T-helper 1 cell treated with Interleukin-12 subunit alpha and Interleukin-12 subunit beta and Interleukin-4 antibody, amounts not matched to agents 30 ng/mL and 1 ng/mL, for 36 hours (primary cell): ENCODE results near the gene EIF2S3B. TPM values are rescaled to one million over a fixed set of nuclear protein-coding genes. Genes with fewer than 3 reads are reported as not detected.

Experiments used
- intact Hi-C: fragments of 100-400 bp; cut with micrococcal nuclease; formaldehyde crosslinking; loops from one replicate; pipeline ENCODE4 v1.15.1; 2024
- total RNA-seq: library from RNA; stranded (reverse); gene quantifications from 2 replicates; pipeline ENCODE4 v1.2.3, GENCODE V29; 2022

EIF2S3B gene
- total RNA-seq, 1 donor from 2014 or later, result 0.66 TPM

- intact Hi-C loops, result no loop called here
Measured at GRCh38 chr12:10554228-10554755, 48.6 kb downstream of the EIF2S3B start.

DNA sequence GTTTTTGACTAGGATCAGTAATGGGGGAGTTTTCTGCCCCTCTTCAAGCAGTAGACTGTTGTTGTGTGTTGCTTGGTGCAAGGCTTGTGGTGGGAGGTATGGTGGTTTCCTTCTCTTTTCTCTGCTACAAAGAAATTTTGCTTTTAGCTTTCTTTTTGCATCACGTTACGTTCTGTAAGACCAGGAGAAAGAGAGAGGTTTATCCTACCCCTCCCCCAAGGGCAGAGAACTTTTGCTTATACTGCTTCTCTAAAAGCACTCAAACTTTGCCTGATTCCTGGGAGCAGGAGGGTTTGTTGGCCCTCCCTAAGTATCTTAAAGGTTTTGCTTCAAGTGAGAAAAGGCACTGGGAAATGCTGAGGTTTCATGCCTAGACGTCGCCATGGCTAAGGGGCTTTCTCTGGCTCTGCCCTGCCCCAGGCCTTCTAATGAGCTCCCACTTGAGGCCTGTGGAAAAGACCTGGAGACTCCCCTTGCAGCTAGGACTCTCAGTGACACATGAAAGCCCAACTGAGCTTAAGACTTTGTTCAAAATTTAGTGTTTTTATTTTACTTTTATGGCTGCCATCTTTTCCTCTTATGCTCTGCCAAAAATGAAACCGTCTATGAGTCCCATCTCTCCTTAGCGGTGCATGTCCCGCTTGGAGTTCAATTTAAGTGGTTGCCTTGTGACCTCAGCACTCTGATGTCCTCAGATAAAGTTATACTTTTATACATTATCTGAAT lies 49.2 kb downstream of the EIF2S3B start:
- intact Hi-C loops, result no loop called here

DNA sequence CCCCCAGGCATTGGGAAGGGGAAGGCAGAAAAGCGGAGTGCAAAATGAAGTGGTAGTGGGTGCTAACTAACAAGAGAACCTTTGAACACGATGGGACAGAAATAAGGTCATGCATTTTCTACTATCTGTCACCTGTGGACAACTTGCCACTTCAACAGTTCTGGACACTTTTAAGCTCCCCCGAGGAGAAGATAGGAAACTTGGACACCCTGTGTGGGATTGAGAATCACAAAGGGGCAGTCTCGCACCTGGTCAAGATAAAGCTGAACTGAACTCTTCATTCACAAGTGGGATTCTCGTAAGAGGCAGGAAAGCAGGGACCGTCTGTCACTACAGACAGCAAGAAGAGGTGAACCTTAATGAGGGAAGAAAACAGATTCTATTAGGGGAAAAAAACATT lies 51.6 kb downstream of the EIF2S3B start:
- intact Hi-C loops, result no loop called here

- intact Hi-C loops, result no loop called here
Measured at GRCh38 chr12:10557766-10558165, 52.1 kb downstream of the EIF2S3B start.

Other genes with a start within 250 kb of the EIF2S3B start
- 2.5 and 4.9 TPM in 2 replicates for gene KLRD1, start 198.0 kb upstream of the EIF2S3B start, total RNA-seq
- gene KLRK1, start 115.8 kb upstream of the EIF2S3B start, total RNA-seq, result 0.12 TPM in 1 of 2 replicates, not detected in the other
- gene KLRC4, start 96.1 kb upstream of the EIF2S3B start, total RNA-seq, result not detected in 2 replicates
- not detected in 2 replicates for gene KLRC3, start 85.3 kb upstream of the EIF2S3B start, total RNA-seq
- not detected in 2 replicates for gene KLRC2, start 69.9 kb upstream of the EIF2S3B start, total RNA-seq
- not detected in 2 replicates for gene KLRC1, start 52.5 kb upstream of the EIF2S3B start, total RNA-seq
- 47.7 and 52.7 TPM in 2 replicates for gene MAGOHB, start 107.7 kb downstream of the EIF2S3B start, total RNA-seq
- 0.96 and 1.5 TPM in 2 replicates for gene STYK1, start 168.2 kb downstream of the EIF2S3B start, total RNA-seq
- gene YBX3, start 217.4 kb downstream of the EIF2S3B start, total RNA-seq, result 89.2 and 92.2 TPM in 2 replicates